Ishikawa (cell line): ENCODE measurements around the gene ARG1.

Source experiments
- CEBPB ChIP-seq: IDR thresholded peaks from 2 replicates; pipeline ENCODE4 v1.6.1; 2012
- CREB1 ChIP-seq: IDR thresholded peaks from 2 replicates; pipeline ENCODE4 v1.6.1; 2012; ENCODE audit warnings: low read depth
- EGR1 ChIP-seq: IDR thresholded peaks from 2 replicates; pipeline ENCODE4 v1.6.1; 2012
- EP300 ChIP-seq: IDR thresholded peaks from 2 replicates; pipeline ENCODE4 v1.6.1; 2012; ENCODE audit warnings: borderline replicate concordance
- FOXM1 ChIP-seq: IDR thresholded peaks from 2 replicates; pipeline ENCODE4 v1.6.1; 2012; ENCODE audit warnings: low read depth, borderline replicate concordance
- NFIC ChIP-seq: IDR thresholded peaks from 2 replicates; pipeline ENCODE4 v1.6.1; 2012
- RAD21 ChIP-seq: IDR thresholded peaks from 2 replicates; pipeline ENCODE4 v1.6.1; 2012; ENCODE audit warnings: low read depth
- REST ChIP-seq: IDR thresholded peaks from 2 replicates; pipeline ENCODE4 v1.6.1; 2012; ENCODE audit warnings: low read depth, mild to moderate bottlenecking
- TAF1 ChIP-seq: IDR thresholded peaks from 2 replicates; pipeline ENCODE4 v1.6.1; 2012; ENCODE audit warnings: low read depth, mild to moderate bottlenecking
- TCF12 ChIP-seq: IDR thresholded peaks from 2 replicates; pipeline ENCODE4 v1.6.1; 2012; ENCODE audit warnings: low read depth
- TEAD4 ChIP-seq: IDR thresholded peaks from 2 replicates; pipeline ENCODE4 v1.6.1; 2012
- USF1 ChIP-seq: IDR thresholded peaks from 2 replicates; pipeline ENCODE4 v1.6.1; 2012
- YY1 ChIP-seq: IDR thresholded peaks from 2 replicates; pipeline ENCODE4 v1.6.1; 2012; ENCODE audit warnings: low read depth
- ZBTB7A ChIP-seq: IDR thresholded peaks from 2 replicates; pipeline ENCODE4 v1.6.1; 2012; ENCODE audit warnings: low read depth
- TF ChIP-seq, protein P1 (sequence below): IDR thresholded peaks from 2 replicates; pipeline ENCODE4 v1.6.1; 2012

Gene ARG1

GRCh38 chr6:131575834-131576478, 2.9 kb downstream of the ARG1 start:
- TF ChIP-seq TCF12 (no peak), CEBPB (no peak)

DNA sequence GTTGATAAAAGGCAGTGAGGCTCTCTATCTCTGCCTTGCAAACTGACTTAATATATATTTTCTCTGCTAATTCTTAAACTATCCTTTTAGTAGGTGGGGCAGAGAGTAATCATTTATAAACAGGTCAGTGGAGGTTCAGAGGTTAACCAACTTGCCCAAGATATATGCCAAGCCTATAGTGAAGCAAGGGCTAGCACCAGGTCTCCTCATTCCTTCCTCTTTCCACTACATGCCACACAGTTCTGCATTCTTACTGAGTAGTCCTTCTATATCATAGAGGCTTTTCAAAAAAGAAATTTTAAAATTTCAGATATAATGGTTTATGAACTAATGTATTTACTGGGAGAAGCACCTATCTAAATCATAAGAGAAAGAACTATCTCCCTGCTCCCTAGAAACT, 8.5 kb downstream of the ARG1 start:
- TF ChIP-seq EGR1 (no peak), NFIC (no peak), EP300 (no peak), FOXM1 (no peak), ZBTB7A (no peak), REST (no peak), TAF1 (no peak), USF1 (no peak), TEAD4 (no peak), YY1 (no peak), CREB1 (no peak), CEBPB (no peak), TCF12 (no peak), RAD21 (no peak)
- TF ChIP-seq, protein P1, sequence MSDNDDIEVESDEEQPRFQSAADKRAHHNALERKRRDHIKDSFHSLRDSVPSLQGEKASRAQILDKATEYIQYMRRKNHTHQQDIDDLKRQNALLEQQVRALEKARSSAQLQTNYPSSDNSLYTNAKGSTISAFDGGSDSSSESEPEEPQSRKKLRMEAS, result no peak

DNA sequence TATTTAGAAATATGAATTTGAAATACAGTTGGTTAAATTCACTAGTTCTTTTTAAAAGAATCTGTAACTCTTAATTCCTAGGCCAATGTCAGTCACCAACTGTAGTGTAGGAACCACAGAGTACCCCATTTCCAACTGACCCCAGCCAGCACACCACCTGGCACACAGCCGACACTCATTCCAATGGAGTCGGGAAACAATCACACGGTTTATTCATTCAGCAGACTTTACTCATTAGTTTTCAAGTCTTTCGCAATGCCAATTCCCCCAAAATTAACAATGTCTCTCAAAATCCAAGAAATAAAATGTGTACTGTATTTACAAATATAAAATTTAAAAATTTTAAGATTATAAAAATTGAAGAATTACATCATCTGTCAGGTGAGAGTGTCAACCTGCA, 13.5 kb downstream of the ARG1 start:
- TF ChIP-seq TAF1, result no peak
- TF ChIP-seq NFIC, result no peak
- no peak for TF ChIP-seq CREB1
- TF ChIP-seq USF1, result no peak
- no peak for TF ChIP-seq EP300
- TF ChIP-seq REST, result no peak
- TF ChIP-seq, protein P1, result no peak
- no peak for TF ChIP-seq FOXM1
- no peak for TF ChIP-seq ZBTB7A
- TF ChIP-seq TEAD4, result no peak
- TF ChIP-seq TCF12, result no peak
- TF ChIP-seq RAD21, result no peak
- no peak for TF ChIP-seq CEBPB
- TF ChIP-seq YY1, result no peak
- TF ChIP-seq EGR1, result no peak

GRCh38 chr6:131587909-131588308, 14.9 kb downstream of the ARG1 start:
- TF ChIP-seq NFIC (no peak), TAF1 (no peak), EP300 (no peak), RAD21 (no peak), EGR1 (no peak), USF1 (no peak), TCF12 (no peak), CEBPB (no peak), ZBTB7A (no peak), FOXM1 (no peak), CREB1 (no peak), REST (no peak), YY1 (no peak), TEAD4 (no peak)
- TF ChIP-seq, protein P1, result no peak
